Glomerular visceral epithelial cell (primary cell): ENCODE measurements around the gene AMBP.
"Not testable (repeated sequence)": the region's sequence is repeated elsewhere in the genome, so short reads cannot be mapped to it uniquely, and the experiment has no call there.

ENCODE experiments used
- DNase-seq: peaks from one replicate; pipeline ENCODE4 v3.0.0-alpha.2; 2016; ENCODE audit errors: extremely low spot score

Gene AMBP

GRCh38 chr9:114092336-114092735, 14.2 kb upstream of the AMBP start:
- no peak for DNase-seq

DNA sequence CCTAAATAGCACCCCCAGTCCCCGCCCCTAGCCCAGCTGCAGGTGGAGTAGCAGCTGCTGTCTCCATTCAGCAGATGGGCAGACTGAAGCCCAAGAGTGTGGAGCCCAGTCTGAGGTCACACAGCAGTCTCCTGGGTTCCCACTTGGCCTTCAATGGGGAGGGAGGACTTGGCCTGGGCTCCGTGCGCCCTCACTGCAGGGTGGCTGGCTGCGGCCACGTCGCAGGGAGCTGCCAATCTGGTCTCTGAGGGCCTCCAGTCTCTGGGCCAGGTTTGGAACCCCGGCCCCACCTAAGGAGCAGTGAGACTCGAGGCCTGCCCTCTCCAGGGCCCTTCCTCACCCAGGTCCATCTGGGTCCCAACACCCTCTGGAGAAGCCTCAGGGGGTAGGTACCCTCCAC, 13.6 kb upstream of the AMBP start:
- no peak for DNase-seq

DNA sequence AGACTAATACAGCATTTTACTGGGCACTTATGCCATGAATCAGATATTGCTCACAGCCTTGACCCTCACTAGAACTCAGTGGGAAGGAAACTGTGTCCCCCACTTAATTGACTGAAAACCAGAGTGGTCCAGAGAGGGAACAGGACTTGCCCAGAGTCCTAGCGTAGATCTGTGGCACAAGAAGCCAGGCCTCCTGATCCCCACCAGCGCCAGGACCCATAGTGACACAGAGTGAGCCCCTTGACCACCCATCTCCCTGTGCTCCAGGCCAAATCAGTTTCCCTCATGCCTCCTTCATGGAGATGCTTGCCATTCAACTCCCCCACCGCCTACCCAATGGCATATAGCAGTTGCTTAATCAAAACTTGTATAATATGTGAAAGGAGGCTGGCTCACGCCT, 12.7 kb upstream of the AMBP start:
- no peak for DNase-seq

DNA sequence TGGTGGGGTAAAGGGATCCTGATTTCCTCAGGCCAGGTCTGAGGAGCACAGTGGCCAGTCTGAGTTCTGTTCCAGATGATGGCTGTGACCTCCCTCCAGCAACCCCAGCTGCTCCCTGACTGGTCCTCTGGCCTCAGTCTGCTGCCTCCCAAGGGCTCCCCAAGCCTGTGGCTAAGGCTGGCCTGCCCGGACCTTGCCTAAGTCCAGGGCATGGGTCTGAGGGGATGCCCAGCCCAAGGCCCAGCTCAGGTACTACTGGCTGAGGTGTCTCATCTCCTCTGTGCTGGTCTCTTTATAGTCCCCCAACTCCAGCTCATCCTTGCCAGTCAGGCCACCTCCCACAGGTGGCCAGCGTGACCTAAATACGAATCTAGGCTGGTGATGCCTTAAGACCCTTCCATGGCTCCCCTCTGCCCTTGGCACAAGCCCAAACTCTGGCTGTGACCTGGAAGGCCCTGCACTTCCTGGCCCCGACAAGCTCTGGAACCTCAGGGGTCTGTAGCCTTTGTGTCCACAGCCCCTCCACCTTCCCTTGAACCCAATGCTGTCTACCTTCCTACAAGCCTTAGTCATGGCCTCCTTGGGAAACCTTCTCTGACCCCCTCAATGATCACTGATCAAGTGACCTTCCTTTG, 11.2 kb upstream of the AMBP start:
- DNase-seq, result no peak

- DNase-seq, result no peak
Measured at GRCh38 chr9:114088571-114089170, 10.6 kb upstream of the AMBP start.

DNA sequence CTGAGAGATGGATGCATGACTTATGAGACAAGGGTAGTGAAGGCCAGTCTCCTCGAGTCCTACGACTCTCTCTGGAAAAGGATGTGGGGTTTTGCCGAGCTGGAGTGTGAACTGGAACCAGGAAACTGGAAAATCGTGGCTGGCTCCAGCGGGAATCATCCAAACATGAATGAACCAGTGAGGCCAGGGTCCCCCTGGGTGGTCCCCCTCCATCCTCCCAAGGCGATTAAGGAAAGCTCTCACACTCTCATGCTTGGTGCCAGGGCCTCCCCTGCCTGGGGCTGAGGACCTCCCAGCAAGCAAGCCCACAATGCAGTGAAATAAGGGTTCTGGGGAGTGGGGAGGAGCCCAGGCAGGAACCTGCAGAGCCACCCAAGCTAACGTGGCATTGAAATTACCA, 9.6 kb upstream of the AMBP start:
- no peak for DNase-seq

- DNase-seq, result no peak
Measured at GRCh38 chr9:114086607-114087006, 8.5 kb upstream of the AMBP start.

GRCh38 chr9:114086009-114086408, 7.9 kb upstream of the AMBP start:
- DNase-seq, result no peak

DNA sequence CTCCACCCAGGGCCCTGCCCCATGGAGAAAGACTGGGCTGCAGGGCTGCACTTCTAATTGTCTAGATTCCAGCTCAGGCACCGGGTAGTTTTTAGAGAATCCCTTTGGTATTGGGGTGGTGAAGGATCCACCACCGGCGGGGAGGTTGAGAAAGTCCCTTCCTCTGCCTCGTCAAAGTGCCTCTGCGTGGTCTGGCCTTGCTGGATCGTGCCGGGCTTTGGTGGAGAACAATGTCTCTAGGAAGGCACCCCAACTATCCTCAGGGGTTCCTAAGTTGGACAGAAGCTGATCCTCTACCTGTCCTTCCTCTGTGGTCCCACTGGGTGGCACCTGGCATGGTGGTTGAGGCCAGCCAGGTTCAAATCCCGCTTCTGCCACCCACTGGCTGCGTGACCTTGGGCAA, 7.3 kb upstream of the AMBP start:
- DNase-seq, result no peak

- no peak for DNase-seq
Measured at GRCh38 chr9:114084282-114085073, 6.4 kb upstream of the AMBP start.

DNA sequence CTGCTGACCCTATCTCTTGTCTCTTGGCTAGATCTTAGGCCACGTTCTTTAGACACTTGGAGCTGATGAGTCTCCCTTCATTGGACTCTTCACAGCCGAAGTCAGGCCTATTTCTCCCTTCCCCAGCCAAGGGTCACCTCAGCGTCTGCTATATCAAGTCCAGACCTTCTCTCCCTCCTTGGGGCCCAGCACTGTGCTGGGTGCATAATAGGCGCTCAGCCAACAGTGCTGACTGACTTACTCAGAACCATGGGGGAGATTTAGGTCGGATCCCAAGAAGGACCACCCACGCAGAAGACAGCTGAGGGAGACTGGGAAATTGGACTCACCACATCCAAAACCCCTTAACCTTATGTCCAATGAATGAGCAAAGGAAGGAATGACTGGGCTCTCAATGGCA, 5.6 kb upstream of the AMBP start:
- DNase-seq, result no peak

- DNase-seq, result not testable (repeated sequence)
Measured at GRCh38 chr9:114082763-114083412, 4.8 kb upstream of the AMBP start.

DNA sequence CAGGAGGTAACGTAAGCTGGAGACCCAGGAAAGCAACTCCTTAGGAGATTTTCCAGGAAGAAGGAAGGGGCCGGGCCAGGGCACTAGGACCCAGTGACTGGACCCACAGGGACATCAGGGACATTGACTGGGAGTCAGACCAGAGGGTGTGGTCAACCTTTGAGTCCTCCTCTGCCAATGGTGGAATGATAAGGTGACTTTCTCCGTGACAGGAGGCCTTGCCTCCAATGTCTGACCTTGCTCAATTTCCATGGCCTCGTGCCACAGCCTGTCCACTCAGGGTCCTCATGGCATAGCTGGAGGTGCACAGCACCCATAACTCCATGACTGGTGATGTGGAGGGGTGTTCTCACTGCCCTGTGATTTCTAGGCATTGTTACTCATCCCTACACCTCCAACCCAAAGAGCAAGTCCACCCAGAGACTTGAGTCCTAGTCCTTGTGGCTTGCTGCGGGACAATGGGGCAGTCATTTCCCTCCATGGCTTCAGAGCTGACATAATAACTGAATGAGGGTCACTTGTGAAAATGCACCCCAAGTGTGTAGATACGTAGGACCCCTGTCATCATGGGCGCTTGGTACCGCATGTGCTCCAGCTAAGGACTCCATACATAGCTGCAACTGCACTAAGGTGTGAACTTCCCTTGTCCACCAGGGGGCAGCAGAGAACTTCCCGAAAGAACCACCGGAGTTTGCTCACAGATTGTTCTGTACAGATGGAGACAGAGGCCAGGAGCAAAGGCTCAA, 4.1 kb upstream of the AMBP start:
- peak; percentile 88 for DNase-seq

DNA sequence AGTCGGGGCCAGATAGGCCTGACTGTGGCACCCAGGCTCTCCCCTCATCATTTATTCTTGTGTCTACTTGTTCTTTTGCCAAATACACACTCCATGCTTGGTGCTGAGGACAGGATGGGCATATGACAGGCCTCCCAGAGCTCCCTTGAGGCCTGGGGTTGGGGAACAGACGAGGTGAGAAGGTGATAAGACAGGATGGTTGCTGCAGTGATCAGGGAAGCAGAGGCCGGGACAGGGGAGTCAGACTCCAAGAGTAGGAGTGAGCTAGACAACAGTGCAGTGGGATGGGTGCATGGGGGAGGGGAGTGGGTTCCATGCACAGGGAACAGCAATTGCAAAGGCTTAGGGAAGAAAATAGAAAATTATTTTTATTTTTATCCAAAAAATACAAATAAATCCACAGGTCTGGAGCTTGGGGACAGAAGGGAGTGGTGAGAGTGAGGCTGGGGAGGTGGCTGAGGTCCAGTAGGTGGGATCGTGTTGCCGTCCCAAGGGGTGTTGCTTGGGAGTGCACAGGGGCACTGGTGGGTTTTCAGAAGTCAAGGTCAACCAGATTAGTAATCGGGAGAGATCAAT, 3.4 kb upstream of the AMBP start:
- DNase-seq, result no peak

GRCh38 chr9:114080773-114081440, 2.8 kb upstream of the AMBP start:
- peak; percentile 70 for DNase-seq

DNA sequence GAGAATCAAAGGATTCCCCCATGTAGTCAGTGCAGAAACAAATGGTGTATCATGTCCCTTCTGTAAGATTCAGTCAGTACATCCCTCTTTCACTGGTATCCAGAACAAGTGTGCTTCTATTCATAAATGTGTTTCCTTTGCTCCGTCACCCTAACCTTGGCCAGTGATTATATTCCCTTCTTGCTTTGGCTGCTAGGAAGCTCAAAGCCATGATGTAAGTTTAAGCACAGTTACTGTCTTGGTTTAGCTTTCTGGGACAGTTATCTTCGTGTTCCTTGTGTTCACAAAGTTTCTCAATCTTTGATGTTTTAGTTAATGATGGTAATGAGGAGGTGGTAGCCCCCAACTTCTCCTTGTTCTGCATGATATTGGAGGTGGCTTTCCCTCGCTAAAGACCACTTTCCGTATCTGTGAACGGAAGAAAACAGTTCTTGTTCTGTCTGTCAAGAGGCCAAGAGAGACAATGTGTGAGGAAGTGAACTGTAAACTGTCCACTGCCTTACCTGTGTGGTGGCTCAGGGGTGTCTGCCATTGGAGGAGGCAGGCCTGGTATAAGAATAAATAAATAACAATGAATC, 2.2 kb upstream of the AMBP start:
- DNase-seq, result no peak

- DNase-seq, result no peak
Measured at GRCh38 chr9:114078781-114079156, 669 bp upstream of the AMBP start.

DNA sequence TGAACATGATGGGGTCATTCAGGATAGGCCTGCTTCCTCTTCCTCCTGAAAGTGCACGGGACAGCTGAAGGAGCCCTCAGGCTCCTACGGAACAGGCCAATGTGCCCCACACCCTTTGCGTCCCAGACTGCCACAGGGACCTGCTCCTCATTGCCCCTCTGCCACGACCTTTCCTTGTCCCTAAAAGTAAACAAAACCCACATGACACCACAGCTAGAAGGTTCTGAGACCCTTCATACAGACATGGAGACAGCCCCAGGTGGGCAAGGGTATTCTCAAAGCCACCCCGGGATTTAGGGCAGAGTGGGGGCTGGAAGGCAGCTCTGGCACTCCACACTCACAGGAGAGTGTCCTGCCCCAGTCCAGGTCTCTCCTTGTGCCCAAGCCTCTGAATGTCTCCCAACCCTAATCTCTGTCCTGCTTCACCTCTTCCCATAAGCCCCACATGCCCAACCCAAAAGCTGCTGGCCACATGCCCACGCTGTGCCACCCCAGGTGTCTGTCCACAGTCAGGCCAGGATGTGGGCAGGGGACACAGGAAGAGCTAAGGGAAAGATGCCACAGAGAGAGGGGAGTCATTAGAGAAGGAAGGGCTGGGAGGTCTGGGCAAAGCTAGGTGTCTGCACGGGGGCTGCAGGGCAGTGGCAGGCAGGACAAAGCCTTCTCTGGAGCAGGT, 800 bp downstream of the AMBP start:
- DNase-seq, result no peak

DNA sequence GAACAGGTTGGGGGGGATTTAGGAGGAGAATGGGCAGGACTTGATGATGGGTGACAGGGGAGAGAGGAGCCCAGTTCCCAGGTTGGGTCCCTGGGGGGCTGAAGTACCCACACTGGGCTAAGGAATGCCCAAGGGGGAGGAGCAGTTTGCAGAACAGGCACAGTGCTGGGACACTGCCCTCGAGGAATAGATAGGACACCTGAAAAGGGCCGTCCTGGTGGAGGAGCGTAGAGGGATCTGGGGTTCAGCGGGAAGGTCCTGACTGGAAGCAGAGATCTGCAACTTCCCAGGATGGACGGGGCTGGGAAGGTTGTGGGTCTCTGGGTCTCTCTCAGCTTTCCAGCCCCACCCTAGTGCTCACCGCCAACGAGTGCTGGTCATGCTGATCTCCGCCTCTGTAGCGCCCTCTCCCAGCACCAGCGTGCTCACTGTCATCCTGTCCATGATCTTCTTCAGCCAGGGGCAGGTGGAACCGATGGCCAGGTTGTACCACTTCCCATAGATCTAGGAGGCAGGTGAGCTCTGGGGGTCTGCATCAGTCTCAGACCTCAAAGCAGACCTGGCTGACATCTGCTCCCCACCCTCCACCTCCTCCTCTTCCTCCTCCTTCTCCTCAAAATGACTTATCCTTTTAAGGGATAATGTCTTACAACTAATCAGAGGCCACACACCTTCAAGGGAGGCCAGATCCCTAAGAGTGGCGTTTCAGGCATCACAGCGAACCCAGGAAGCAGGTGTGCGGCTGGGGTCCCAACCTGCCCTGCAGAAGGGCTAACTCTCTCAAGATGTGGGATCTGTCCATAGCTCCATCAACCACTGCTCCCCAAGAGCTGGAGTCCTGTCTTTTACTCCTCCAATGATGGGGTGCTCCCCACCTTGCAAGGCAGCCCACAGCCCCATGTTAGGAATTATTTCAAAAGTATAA, 1.6 kb downstream of the AMBP start:
- DNase-seq, result no peak
